PC-9 (cell line): ENCODE results near the gene SEC23IP. TPM values are rescaled to one million over a fixed set of nuclear protein-coding genes. Genes with fewer than 3 reads are reported as not detected.

ENCODE experiments used
- BruUV-seq: library from RNA; stranded (reverse); fragments of 400-500 nt; replicated peaks from 2 replicates; lab custom pipeline; 2021; lab: Mats Ljungman, UMichigan
- CTCF ChIA-PET: fragments of 300-600 bp; sonication (Branson Sonifier 250); formaldehyde crosslinking; loops from one replicate; lab custom pipeline; 2022; ENCODE audit warnings: antibody characterized with exemption; lab: Charles Lee
- POLR2A ChIA-PET: fragments of 300-600 bp; sonication (Branson Sonifier 250); formaldehyde crosslinking; loops from one replicate; lab custom pipeline; 2022; ENCODE audit warnings: antibody characterized with exemption; ENCODE audit not compliant: unreplicated experiment; lab: Charles Lee
- DNase-seq, 2 experiments: peaks; one replicate each; pipeline versions ENCODE4 v3.0.0 to v3.0.0-alpha.2; 2015 to 2022; ENCODE audit warnings: mixed read lengths in 1 of 2
- H2AFZ ChIP-seq: fragments of 200-600 bp; sonication (generic); 2 replicates; pipeline ENCODE4 v1.8.1; 2017; ENCODE audit warnings: antibody characterized with exemption
- H3F3A ChIP-seq: fragments of 200-600 bp; sonication (generic); 2 replicates; pipeline ENCODE4 v1.8.1; 2017; ENCODE audit warnings: antibody characterized with exemption, mild to moderate bottlenecking, low read depth; ENCODE audit not compliant: insufficient read depth
- H3K27ac ChIP-seq: fragments of 200-600 bp; sonication (generic); 2 replicates; pipeline ENCODE4 v1.6.1; 2016; ENCODE audit warnings: mixed run types
- H3K27me3 ChIP-seq: fragments of 200-600 bp; sonication (generic); 2 replicates; pipeline ENCODE4 v1.6.1; 2016; ENCODE audit warnings: low read depth, mixed run types; ENCODE audit not compliant: insufficient read depth
- H3K36me3 ChIP-seq: fragments of 200-600 bp; sonication (generic); 2 replicates; pipeline ENCODE4 v1.6.1; 2016; ENCODE audit warnings: low read depth, mixed run types
- H3K4me1 ChIP-seq: fragments of 200-600 bp; sonication (generic); replicated peaks from 2 replicates; pipeline ENCODE4 v1.6.1; 2016; ENCODE audit warnings: mixed run types; ENCODE audit not compliant: insufficient read depth
- H3K4me2 ChIP-seq: fragments of 200-600 bp; sonication (generic); 2 replicates; pipeline ENCODE4 v1.6.1; 2017; ENCODE audit warnings: mixed run types
- H3K4me3 ChIP-seq: fragments of 200-600 bp; sonication (generic); 2 replicates; pipeline ENCODE4 v1.6.1; 2016; ENCODE audit warnings: mixed run types
- H3K79me2 ChIP-seq: fragments of 200-600 bp; sonication (generic); 2 replicates; pipeline ENCODE4 v1.6.1; 2017; ENCODE audit warnings: low read depth, mixed run types
- H3K9me2 ChIP-seq: fragments of 200-600 bp; sonication (generic); 2 replicates; pipeline ENCODE4 v1.8.1; 2017; ENCODE audit warnings: mild to moderate bottlenecking; ENCODE audit not compliant: insufficient read depth
- H3K9me3 ChIP-seq: fragments of 200-600 bp; sonication (generic); 2 replicates; pipeline ENCODE4 v1.8.1; 2016; ENCODE audit warnings: low read depth; ENCODE audit not compliant: insufficient read depth
- H4K20me1 ChIP-seq: fragments of 200-600 bp; sonication (generic); 2 replicates; pipeline ENCODE4 v1.8.1; 2017; ENCODE audit not compliant: insufficient read depth
- EZH2 ChIP-seq: fragments of 200-600 bp; sonication (generic); IDR thresholded peaks from 2 replicates; pipeline ENCODE4 v1.8.0; 2017; ENCODE audit warnings: antibody characterized with exemption, low read depth
- intact Hi-C: fragments of 100-400 bp; cut with micrococcal nuclease; formaldehyde crosslinking; loops from one replicate; pipeline ENCODE4 v1.10.0; 2022; ENCODE audit not compliant: unreplicated experiment
- total RNA-seq: library from RNA; stranded (reverse); gene quantifications from 2 replicates; pipeline ENCODE4 v1.2.3, GENCODE V29; 2021
- TF ChIP-seq, protein P1 (sequence below): fragments of 200-600 bp; sonication (generic); conservative IDR thresholded peaks from 2 replicates; pipeline ENCODE4 v1.6.1; 2017; ENCODE audit warnings: mixed run types, antibody characterized with exemption, mild to moderate bottlenecking, moderate library complexity

The SEC23IP gene
- total RNA-seq, 1 experiment from 2014 or later, result 33.2 TPM

DNA sequence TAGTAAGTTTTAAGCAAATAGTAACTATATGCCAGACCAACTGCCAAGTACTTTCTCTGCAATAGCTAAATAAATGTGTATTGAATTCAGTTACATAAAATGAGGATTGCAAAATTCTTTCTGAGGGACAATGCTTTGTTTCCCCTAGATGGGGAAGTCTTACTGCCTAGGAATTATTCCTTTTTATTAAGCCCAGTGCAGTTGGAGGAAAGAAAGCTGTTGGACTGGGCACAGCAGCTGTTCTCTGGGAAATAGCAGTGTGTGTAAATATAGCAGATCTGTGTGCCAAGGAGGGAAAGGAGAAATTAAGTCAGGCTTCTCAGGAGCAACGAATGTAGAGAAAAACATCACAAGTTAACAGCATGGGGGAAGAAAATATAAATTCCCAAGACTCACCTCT, 77.1 kb downstream of the SEC23IP start:
- ChIA-PET CTCF (no interaction called here), POLR2A (no interaction called here)
- Histone ChIP-seq H3K9me2 (no peaks in the 10 kb centered on the region), H3K79me2 (no peaks in the 10 kb centered on the region), H3K9me3 (no peaks in the 10 kb centered on the region), H3F3A (no peaks in the 10 kb centered on the region), H3K4me3 (no peak overlapping the region), H3K27ac (no peak overlapping the region), H3K4me2 (no peak overlapping the region), H3K36me3 (no peaks in the 10 kb centered on the region), H3K27me3 (no peaks in the 10 kb centered on the region), H2AFZ (no peak overlapping the region), H4K20me1 (no peaks in the 10 kb centered on the region), H3K4me1 (no peaks in the 10 kb centered on the region)
- no peak for DNase-seq
- intact Hi-C loops, result no loop called here
- TF ChIP-seq, protein P1, sequence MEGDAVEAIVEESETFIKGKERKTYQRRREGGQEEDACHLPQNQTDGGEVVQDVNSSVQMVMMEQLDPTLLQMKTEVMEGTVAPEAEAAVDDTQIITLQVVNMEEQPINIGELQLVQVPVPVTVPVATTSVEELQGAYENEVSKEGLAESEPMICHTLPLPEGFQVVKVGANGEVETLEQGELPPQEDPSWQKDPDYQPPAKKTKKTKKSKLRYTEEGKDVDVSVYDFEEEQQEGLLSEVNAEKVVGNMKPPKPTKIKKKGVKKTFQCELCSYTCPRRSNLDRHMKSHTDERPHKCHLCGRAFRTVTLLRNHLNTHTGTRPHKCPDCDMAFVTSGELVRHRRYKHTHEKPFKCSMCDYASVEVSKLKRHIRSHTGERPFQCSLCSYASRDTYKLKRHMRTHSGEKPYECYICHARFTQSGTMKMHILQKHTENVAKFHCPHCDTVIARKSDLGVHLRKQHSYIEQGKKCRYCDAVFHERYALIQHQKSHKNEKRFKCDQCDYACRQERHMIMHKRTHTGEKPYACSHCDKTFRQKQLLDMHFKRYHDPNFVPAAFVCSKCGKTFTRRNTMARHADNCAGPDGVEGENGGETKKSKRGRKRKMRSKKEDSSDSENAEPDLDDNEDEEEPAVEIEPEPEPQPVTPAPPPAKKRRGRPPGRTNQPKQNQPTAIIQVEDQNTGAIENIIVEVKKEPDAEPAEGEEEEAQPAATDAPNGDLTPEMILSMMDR, result no peak
- TF ChIP-seq EZH2, result no peak
- no TSS peak for BruUV-seq

GRCh38 chr10:119970107-119970506, 77.6 kb downstream of the SEC23IP start:
- no peak overlapping the region for H3K27ac ChIP-seq
- H3K4me1 ChIP-seq, result no peaks in the 10 kb centered on the region
- no peaks in the 10 kb centered on the region for H3K36me3 ChIP-seq
- H3K79me2 ChIP-seq, result no peaks in the 10 kb centered on the region
- H2AFZ ChIP-seq, result no peak overlapping the region
- no peaks in the 10 kb centered on the region for H4K20me1 ChIP-seq
- no peak overlapping the region for H3K4me2 ChIP-seq
- no peaks in the 10 kb centered on the region for H3K9me3 ChIP-seq
- H3K9me2 ChIP-seq, result no peaks in the 10 kb centered on the region
- H3K27me3 ChIP-seq, result no peaks in the 10 kb centered on the region
- POLR2A ChIA-PET, result no interaction called here
- CTCF ChIA-PET, result no interaction called here
- no peaks in the 10 kb centered on the region for H3F3A ChIP-seq
- no peak overlapping the region for H3K4me3 ChIP-seq
- TF ChIP-seq, protein P1, result no peak
- TF ChIP-seq EZH2, result no peak
- no peak for DNase-seq
- intact Hi-C loops, result no loop called here
- no TSS peak for BruUV-seq

DNA sequence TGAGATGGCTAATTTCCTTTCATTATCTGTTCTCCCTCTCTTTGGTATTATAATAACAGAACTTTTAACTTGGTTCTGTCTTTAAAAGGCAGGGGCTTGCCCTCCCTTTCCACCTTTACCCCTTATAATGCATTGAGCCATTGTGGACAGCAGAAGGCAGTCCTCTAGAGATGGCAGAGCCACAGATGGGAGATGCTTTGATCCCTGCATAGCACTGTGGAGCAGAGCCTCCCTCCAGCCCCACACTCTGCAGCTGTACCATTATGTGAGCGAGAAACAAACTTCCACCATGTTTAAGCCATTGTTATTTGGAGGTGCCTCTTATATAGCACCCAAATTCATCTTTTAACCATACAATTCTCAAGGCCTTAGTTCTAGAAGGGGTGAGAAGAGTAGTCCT, 78.4 kb downstream of the SEC23IP start:
- no peak overlapping the region for H3K27ac ChIP-seq
- no peak overlapping the region for H3K4me2 ChIP-seq
- H3K4me1 ChIP-seq, result no peaks in the 10 kb centered on the region
- no peaks in the 10 kb centered on the region for H3F3A ChIP-seq
- ChIA-PET POLR2A (no interaction called here), CTCF (no interaction called here)
- DNase-seq, result no peak
- no peaks in the 10 kb centered on the region for H3K79me2 ChIP-seq
- BruUV-seq, result no TSS peak
- no peaks in the 10 kb centered on the region for H3K27me3 ChIP-seq
- TF ChIP-seq, protein P1, result no peak
- no peak for TF ChIP-seq EZH2
- intact Hi-C loops, result no loop called here
- H2AFZ ChIP-seq, result no peak overlapping the region
- no peaks in the 10 kb centered on the region for H4K20me1 ChIP-seq
- H3K9me3 ChIP-seq, result no peaks in the 10 kb centered on the region
- H3K4me3 ChIP-seq, result no peak overlapping the region
- H3K36me3 ChIP-seq, result no peaks in the 10 kb centered on the region
- H3K9me2 ChIP-seq, result no peaks in the 10 kb centered on the region
